Common myeloid progenitor, CD34-positive (primary cell): ENCODE data around the gene ELOVL1.

Experiments used
- CTCF ChIA-PET: fragments of 350-600 bp; sonication (Branson Sonifier 250); formaldehyde crosslinking; loops from one replicate; lab custom pipeline; 2021; ENCODE audit warnings: antibody characterized with exemption; lab: Charles Lee
- POLR2A ChIA-PET: fragments of 350-600 bp; sonication (Branson Sonifier 250); formaldehyde crosslinking; loops from one replicate; lab custom pipeline; 2021; ENCODE audit warnings: antibody characterized with exemption; lab: Charles Lee
- DNase-seq, 3 donors: peaks; one replicate each; pipeline versions ENCODE4 v3.0.0 to v3.0.0-alpha.2; 2013
- H3K27ac ChIP-seq, 2 experiments: 1 replicate in 1 of 2; 2 replicates in 1 of 2; pipeline ENCODE4 v1.7.0; 2013; ENCODE audit warnings: inconsistent platforms in 2 of 2, low read length in 2 of 2, mild to moderate bottlenecking in 2 of 2, low read depth in 1 of 2, moderate library complexity in 1 of 2; ENCODE audit not compliant: severe bottlenecking in 2 of 2, insufficient read depth in 1 of 2, poor library complexity in 1 of 2
- H3K27me3 ChIP-seq, 5 experiments: replicated peaks in 2 of 5; 1 replicate in 3 of 5; 2 replicates in 2 of 5; pipeline versions ENCODE4 v1.6.1 to v1.7.0; 2013; ENCODE audit warnings: low read length in 4 of 5, mild to moderate bottlenecking in 2 of 5, moderate library complexity in 2 of 5, inconsistent platforms in 1 of 5; ENCODE audit not compliant: insufficient read depth in 5 of 5, control insufficient read depth in 4 of 5
- H3K36me3 ChIP-seq, 4 experiments: 1 replicate in 2 of 4; 2 replicates in 2 of 4; pipeline versions ENCODE4 v1.6.1 to v1.7.0; 2013; ENCODE audit warnings: low read length in 3 of 4, control low read depth in 1 of 4, mild to moderate bottlenecking in 1 of 4; ENCODE audit not compliant: control insufficient read depth in 4 of 4, insufficient read depth in 4 of 4
- H3K4me1 ChIP-seq, 4 experiments: 1 replicate in 3 of 4; 2 replicates in 1 of 4; pipeline versions ENCODE4 v1.6.1 to v1.7.1; 2013; ENCODE audit warnings: low read length in 3 of 4, mild to moderate bottlenecking in 3 of 4, control low read depth in 1 of 4, inconsistent platforms in 1 of 4, moderate library complexity in 1 of 4; ENCODE audit not compliant: control insufficient read depth in 4 of 4, insufficient read depth in 4 of 4; ENCODE audit errors: control extremely low read depth in 1 of 4
- H3K4me3 ChIP-seq, 7 experiments: 1 replicate in 4 of 7; 2 replicates in 3 of 7; pipeline versions ENCODE4 v1.5.1 to v1.7.0; 2013; ENCODE audit warnings: mild to moderate bottlenecking in 7 of 7, low read length in 6 of 7, moderate library complexity in 6 of 7, inconsistent platforms in 2 of 7, low read depth in 2 of 7, control low read depth in 1 of 7; ENCODE audit not compliant: insufficient read depth in 4 of 7, control insufficient read depth in 1 of 7; ENCODE audit errors: extremely low read depth in 1 of 7
- H3K9me3 ChIP-seq, 5 experiments: 1 replicate in 4 of 5; 2 replicates in 1 of 5; pipeline versions ENCODE4 v1.6.1 to v1.7.1; 2013; ENCODE audit warnings: low read length in 4 of 5, mild to moderate bottlenecking in 2 of 5, inconsistent platforms in 1 of 5, low read depth in 1 of 5, moderate library complexity in 1 of 5; ENCODE audit not compliant: control insufficient read depth in 4 of 5, insufficient read depth in 2 of 5; ENCODE audit errors: control extremely low read depth in 1 of 5
- WGBS: methylation state at CpG from one replicate; pipeline ENCODE4 v1.1.5; 2013; ENCODE audit not compliant: insufficient coverage; 5-methylcytosine and 5-hydroxymethylcytosine counted together

The ELOVL1 gene

GRCh38 chr1:43359696-43360095 is 8.1 kb downstream of the ELOVL1 start:
- ChIA-PET CTCF (interaction anchor here (1.2 to 1.7 kb wide), 3 partner anchors 22 to 123 kb away, joined by 3 to 4 read pairs (median 4); no protein-coding TSS in a partner anchor), POLR2A (no interaction called here)
- Histone ChIP-seq H3K27ac (peak overlapping the region in 1 of 2 experiments; percentile 72), H3K4me1 (peaks cover 2 to 33% (median 24%) of the 10 kb centered on the region in 4 experiments), H3K36me3 (peaks cover 9 to 50% (median 32%) of the 10 kb centered on the region in 4 experiments), H3K4me3 (peak overlapping the region in 5 of 7 experiments; percentile 83 to 97 (median 96)), H3K9me3 (no peaks in the 10 kb centered on the region), H3K27me3 (no peaks in the 10 kb centered on the region)
- WGBS: 84% methylated on average over 8 of the region's 11 CpGs
- no peak for DNase-seq

DNA sequence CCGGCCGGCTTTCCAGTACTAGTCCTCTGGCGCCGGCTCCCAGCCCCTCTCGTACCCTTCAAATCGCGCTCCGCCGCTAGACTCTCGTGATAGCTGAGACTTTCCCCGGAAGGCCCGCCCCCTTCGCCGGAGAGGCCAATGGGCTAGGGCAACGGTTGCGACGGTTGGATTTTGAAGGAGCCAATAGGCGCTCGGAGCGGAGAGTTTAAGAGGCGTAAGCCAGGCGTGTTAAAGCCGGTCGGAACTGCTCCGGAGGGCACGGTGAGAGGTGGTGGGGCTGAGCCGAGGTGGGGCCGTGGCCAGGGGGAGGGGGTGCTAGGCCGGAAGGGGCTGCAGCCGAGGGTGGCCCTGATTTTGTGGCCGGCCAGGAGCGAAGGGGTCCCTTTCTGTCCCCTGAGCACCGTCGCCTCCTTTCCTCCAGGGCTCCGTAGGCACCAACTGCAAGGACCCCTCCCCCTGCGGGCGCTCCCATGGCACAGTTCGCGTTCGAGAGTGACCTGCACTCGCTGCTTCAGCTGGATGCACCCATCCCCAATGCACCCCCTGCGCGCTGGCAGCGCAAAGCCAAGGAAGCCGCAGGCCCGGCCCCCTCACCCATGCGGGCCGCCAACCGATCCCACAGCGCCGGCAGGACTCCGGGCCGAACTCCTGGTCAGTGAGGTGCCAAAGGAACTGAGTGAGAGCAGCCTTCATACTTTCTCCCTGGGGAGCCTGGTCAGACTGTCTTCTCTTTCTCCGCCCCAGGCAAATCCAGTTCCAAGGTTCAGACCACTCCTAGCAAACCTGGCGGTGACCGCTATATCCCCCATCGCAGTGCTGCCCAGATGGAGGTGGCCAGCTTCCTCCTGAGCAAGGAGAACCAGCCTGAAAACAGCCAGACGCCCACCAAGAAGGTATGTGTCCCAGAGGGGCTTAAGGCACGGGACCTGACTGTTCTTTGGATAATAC is 8.8 kb downstream of the ELOVL1 start, which contains the start of gene CDC20:
CDC20 (plus strand) TSS at position 236 of the 948 bp plus-strand sequence; CDS start at position 471, 235 bp downstream.
- H3K27ac ChIP-seq: peak within 1 kb of the TSS; percentile 77 to 91
- DNase-seq: peak; percentile 95 to 97 (median 97)
- no peaks in the 10 kb centered on the region for H3K27me3 ChIP-seq
- H3K36me3 ChIP-seq: peaks cover 6 to 47% (median 26%) of the 10 kb centered on the region in 4 experiments
- H3K9me3 ChIP-seq: no peaks in the 10 kb centered on the region
- H3K4me3 ChIP-seq: peak within 1 kb of the TSS; percentile 77 to 97 (median 93)
- POLR2A ChIA-PET: interaction anchor here (1.2 to 1.4 kb wide), 2 partner anchors 9 to 13 kb away, joined by 3 to 8 read pairs; partner anchors contain the start of gene ELOVL1
- WGBS: 6% methylated on average over 40 of the region's 59 CpGs
- H3K4me1 ChIP-seq: peaks cover 2 to 33% (median 24%) of the 10 kb centered on the region in 4 experiments
- CTCF ChIA-PET: interaction anchor here (0.7 to 2.4 kb wide), 14 partner anchors 8 to 132 kb away, joined by 3 to 13 read pairs (median 4); no protein-coding TSS in a partner anchor

GRCh38 chr1:43358121-43358745 is 9.6 kb downstream of the ELOVL1 start:
- WGBS: 0% methylated on average over 16 of the region's 33 CpGs
- POLR2A ChIA-PET: interaction anchor here (1.2 to 1.4 kb wide), 2 partner anchors 10 to 12 kb away, joined by 3 to 8 read pairs; partner anchors contain the start of gene ELOVL1
- Histone ChIP-seq H3K4me1 (peaks cover 2 to 33% (median 24%) of the 10 kb centered on the region in 4 experiments), H3K36me3 (peaks cover 4 to 40% (median 18%) of the 10 kb centered on the region in 4 experiments), H3K9me3 (no peaks in the 10 kb centered on the region), H3K27me3 (no peaks in the 10 kb centered on the region), H3K27ac (peak overlapping the region; percentile 77 to 91), H3K4me3 (peak overlapping the region; percentile 77 to 97 (median 93))
- DNase-seq: peak; percentile 61 to 62 (median 61)
- CTCF ChIA-PET: interaction anchor here (0.7 to 2.4 kb wide), 14 partner anchors 9 to 131 kb away, joined by 3 to 13 read pairs (median 4); partner anchors contain the start of genes MED8 and SZT2

GRCh38 chr1:43357251-43357650 is 10.6 kb downstream of the ELOVL1 start:
- H3K4me1 ChIP-seq: peaks cover 2 to 40% (median 24%) of the 10 kb centered on the region in 4 experiments
- no peak overlapping the region for H3K27ac ChIP-seq
- CTCF ChIA-PET: interaction anchor here (0.8 to 2.4 kb wide), 7 partner anchors 10 to 127 kb away, joined by 3 to 13 read pairs (median 3); no protein-coding TSS in a partner anchor
- H3K9me3 ChIP-seq: no peaks in the 10 kb centered on the region
- POLR2A ChIA-PET: no interaction called here
- no peak overlapping the region for H3K4me3 ChIP-seq
- DNase-seq: no peak
- 100% methylated on average over 2 of the region's 4 CpGs for WGBS
- peaks cover 4 to 33% (median 14%) of the 10 kb centered on the region in 4 experiments for H3K36me3 ChIP-seq
- H3K27me3 ChIP-seq: no peaks in the 10 kb centered on the region

GRCh38 chr1:43354936-43355335 is 12.9 kb downstream of the ELOVL1 start:
- H3K27me3 ChIP-seq: no peaks in the 10 kb centered on the region
- no CpG with 5 or more reads among the region's 2 CpGs for whole genome bisulfite sequencing
- H3K9me3 ChIP-seq: no peaks in the 10 kb centered on the region
- no peak overlapping the region for H3K4me3 ChIP-seq
- CTCF ChIA-PET: interaction anchor here (0.6 to 1.6 kb wide), 3 partner anchors 14 to 227 kb away, joined by 3 to 4 read pairs (median 3); no protein-coding TSS in a partner anchor
- POLR2A ChIA-PET: no interaction called here
- no peak overlapping the region for H3K27ac ChIP-seq
- H3K4me1 ChIP-seq: peaks cover 2 to 24% (median 19%) of the 10 kb centered on the region in 4 experiments
- DNase-seq: no peak
- H3K36me3 ChIP-seq: peaks cover 0 to 9% (median 4%) of the 10 kb centered on the region in 4 experiments

DNA sequence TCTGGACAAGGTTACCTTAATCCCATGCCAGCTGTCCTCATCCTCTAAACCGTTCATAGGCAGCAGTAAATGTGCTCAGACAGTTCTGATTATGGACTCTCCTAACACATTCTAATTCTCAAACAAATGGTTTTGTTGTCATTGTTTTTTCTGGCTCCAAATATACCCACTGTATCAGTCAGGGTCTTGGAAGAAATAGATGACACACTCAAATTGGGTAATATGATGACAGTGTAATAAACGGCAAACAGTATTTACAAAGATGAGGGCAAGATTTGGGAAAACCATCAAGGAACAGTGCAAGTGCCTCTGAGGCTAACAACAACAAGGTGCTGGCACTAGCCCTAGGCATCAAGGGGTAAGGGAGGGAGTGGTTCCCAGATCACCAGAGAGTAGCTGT is 13.3 kb downstream of the ELOVL1 start:
- CTCF ChIA-PET: interaction anchor here (0.6 to 1.6 kb wide), 5 partner anchors 14 to 227 kb away, joined by 3 to 4 read pairs (median 3); no protein-coding TSS in a partner anchor
- POLR2A ChIA-PET: no interaction called here
- H3K9me3 ChIP-seq: no peaks in the 10 kb centered on the region
- DNase-seq: no peak
- peaks cover 0 to 19% (median 15%) of the 10 kb centered on the region in 4 experiments for H3K4me1 ChIP-seq
- WGBS: 100% methylated on average over 2 of the region's 2 CpGs
- no peak overlapping the region for H3K4me3 ChIP-seq
- H3K36me3 ChIP-seq: peaks cover 0 to 12% (median 2%) of the 10 kb centered on the region in 4 experiments
- H3K27me3 ChIP-seq: no peaks in the 10 kb centered on the region
- H3K27ac ChIP-seq: no peak overlapping the region
